Stimulated activated CD8-positive, alpha-beta memory T cell treated with anti-CD3 and anti-CD28 coated beads, Interleukin-4, amount 100 ng/mL, for 1 hour (primary cell): ENCODE results near the gene NLRC3.

Source experiments
- DNase-seq, 2 donors: peaks; one replicate each; pipeline ENCODE4 v3.0.0-alpha.2; 2020; ENCODE audit warnings: low read depth in 2 of 2, low spot score in 1 of 2

Gene NLRC3

DNA sequence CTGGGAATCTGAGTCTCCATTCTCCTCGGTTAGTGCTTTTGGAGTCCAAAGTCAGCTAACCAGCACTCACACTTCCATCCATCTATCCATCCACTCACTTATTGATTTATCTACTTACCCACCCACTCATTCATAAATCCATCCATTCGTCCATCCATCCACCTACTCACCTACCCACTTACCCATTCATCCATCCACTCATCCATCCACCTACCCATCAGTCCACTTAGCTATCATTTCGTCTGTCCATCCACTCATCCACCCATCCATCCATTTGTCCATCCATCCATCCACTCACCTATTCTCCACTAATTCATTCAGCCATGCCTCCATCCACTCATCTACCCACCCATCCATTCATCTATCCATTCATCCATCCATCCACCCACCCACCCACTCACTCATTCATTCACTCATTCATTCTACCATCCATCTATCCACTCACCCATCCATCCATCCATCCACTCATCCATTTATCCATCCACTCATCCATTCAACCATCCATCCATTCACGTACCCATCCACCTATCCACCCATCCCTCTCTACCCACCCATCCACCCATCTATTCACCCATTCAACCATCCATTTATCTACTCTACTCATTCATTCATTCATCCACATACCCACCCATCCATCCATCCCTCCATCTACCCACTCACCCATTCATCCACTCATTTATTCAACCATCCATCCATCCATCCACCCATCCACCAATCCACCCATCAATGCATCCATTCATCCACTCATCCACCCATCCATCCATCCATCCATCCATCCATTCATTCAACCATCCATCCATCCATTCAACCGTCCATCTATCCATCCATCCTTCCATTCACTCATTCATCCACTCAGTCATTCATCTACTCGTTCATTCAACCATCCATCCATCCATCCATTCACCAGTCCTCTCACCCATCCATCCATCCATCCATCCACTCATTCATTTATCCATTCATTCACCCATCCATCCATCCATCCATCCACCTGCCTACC lies 26.1 kb downstream of the NLRC3 start:
- DNase-seq, result no peak

- no peak for DNase-seq
Measured at GRCh38 chr16:3549906-3550305, 27.3 kb downstream of the NLRC3 start.

DNA sequence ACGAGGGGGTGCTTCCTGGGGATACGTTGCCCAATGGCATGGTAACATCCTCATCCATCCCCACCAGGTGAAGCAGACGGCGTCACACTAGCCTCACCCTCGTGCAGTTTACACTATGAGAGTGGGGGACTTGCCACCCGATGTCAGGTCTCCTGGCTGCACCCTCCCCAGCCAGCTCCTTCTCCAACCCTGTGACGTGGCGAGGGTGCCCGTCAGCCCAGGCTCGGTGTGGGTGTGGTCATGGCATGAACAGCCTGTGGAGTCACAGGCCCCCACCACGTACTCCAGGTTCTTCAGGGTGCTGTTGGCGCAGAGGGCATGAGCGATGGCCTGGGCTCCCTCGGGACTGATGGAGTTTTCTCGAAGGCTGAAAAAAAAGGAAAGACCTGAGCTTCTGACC lies 28.3 kb downstream of the NLRC3 start:
- no peak for DNase-seq

DNA sequence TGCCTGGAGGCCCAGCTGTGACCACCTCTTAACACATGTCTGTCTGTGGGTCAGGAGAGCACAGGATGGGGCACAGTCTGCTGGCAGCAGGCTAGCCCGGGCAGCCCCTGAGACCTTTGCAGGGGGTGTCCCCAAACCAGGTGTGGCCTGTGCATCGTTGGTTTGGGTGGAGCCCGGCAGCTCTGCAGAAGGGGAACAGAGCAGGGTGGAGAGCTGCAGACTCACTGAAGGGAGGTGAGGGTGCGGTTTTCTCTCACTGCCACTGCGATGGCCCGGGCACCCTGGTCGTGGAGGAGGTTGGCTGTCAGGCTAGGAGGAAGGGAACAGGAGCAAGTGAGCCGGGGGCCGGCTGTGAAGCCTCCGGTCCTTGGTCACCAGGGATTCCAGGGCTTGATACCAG lies 28.8 kb downstream of the NLRC3 start:
- DNase-seq, result no peak

DNA sequence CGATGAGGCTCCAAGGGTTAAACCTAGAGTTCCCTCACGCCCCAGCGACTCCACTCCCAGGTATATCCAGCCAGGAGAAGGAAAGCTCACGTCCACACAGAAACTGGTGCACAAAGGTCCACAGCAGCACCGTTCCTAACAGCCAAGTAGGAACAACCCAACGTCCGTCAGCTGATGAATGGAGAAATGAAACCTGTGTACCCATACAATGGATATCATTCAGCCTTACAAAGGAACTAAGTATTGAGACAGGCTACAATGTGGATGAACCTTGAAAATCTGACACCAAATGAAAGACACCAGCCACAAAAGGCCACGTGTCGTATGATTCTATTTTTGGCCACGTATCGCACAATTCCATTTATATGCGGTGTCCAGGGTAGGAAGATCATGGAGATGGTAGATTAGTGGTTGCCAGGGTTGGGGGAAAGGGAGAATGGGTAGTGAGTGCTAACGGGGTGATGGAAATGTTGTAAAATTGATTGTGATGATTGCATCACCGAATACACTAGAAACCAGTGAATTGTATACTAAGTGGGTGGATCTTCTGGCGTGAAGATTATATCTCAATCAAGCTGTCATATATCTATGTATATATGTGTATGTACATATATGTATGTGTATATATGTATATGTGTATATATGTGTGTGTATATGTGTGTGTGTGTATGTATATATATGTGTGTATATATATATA lies 30.1 kb downstream of the NLRC3 start:
- no peak for DNase-seq

- DNase-seq, result no peak
Measured at GRCh38 chr16:3542601-3543373, 34.4 kb downstream of the NLRC3 start.

GRCh38 chr16:3541527-3542155 lies 35.6 kb downstream of the NLRC3 start:
- no peak for DNase-seq

GRCh38 chr16:3538222-3538621 lies 39.0 kb downstream of the NLRC3 start:
- no peak for DNase-seq

GRCh38 chr16:3536851-3537250 lies 40.4 kb downstream of the NLRC3 start:
- DNase-seq, result no peak

DNA sequence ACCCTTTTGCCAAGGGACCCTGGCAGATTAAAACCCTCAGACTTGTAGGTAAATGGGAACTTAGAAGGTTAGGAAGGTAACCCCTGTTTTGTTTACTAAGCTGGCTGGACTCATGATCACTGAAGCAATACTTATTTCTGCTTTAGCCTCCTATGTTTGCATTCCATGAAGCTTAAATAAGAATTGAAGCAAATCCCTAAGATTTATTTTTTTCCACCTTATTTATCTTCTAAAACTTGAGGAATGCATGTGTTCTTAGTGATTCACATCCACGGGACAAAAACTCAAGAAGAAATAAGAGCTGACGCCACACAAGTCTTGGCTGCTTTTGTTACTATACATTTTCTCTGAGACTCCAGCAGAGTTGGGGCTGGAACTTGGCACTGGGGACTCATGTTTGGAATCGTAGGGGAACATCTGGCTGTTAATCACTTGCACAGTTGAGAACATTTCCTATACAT lies 40.9 kb downstream of the NLRC3 start:
- no peak for DNase-seq

DNA sequence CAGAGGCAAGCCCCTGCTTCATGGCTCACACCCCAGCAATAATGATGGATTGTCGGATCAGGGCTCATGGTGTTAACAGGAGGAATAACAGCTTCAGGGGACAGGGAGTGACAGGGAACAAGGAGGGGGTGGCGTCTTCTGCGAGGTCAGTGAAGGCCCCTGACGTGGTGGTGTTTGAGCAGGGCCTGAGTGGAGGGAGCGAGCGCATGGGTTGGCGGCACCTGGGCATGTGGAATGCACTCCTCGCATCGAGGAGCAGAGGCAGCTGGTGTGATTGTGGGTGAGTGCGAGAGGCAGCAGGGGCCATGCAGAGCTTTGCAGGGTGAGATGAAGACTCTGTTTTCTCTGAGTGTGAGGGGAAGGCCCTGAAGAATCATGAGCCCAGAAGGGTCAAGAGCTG lies 43.1 kb downstream of the NLRC3 start:
- no peak for DNase-seq

DNA sequence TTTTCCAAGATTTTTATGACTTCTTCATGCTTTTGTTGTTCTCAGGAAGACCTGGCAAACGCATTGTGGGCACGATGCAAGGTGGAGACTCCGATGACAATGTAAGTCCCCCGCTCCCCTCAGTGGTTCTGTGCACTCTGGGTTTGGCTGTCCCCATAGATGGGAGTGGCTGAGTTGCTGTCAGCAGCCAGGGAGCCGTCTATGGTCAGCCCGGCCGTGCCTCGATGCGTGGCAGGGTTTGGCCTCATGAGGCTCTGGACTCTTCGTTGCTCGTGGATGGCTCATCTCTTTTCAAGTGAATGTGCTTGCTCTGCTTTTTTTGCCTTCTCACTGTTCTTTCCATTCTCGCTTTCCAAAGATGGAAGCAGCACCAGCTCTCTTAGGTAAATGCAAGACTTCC lies 44.5 kb downstream of the NLRC3 start:
- DNase-seq, result no peak

DNA sequence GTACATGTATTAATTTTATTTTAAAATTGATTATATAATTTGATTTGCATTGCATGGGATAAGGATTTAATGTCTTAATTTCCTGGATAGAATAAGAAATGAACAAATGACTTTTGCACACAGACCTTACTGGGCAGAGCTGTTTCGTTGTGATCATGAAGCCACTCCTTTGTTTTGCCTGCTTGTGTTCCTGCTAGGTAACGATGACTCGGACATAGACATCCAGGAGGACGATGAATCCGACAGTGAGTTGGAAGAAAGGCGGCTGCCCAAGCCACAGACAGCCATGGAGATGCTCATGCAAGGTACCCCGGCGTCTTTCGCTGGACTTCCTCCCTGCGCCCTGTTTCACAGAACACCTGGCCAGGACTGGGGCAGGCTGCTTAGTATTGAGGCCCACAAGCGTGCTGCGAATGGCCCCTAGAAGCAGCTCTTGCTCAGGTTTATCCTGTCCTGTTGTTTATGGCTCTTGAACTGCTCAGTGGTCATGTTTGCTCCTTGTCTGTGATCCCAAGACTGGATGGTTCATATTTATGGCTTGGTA lies 46.8 kb downstream of the NLRC3 start:
- DNase-seq, result no peak

DNA sequence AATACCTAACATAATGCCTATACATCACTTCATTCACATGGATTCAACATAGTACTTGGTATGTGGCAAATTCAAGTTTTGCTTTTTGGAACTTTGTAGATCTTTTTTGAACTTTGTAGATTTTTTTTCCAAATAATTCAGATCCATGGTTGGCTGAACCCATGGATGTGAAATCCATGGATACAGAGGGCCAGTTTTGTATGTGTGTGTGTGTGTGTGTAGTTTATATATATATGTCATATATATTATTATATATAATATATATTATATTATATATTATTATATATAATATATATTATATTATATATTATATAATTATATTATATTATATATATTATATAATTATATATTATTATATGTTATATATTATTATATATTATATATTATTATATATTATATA lies 48.0 kb downstream of the NLRC3 start:
- DNase-seq, result no peak

- no peak for DNase-seq
Measured at GRCh38 chr16:3528406-3528805, 48.8 kb downstream of the NLRC3 start.

GRCh38 chr16:3527216-3527829 lies 49.9 kb downstream of the NLRC3 start:
- peak in 1 of 2 donors; percentile 21 for DNase-seq

DNA sequence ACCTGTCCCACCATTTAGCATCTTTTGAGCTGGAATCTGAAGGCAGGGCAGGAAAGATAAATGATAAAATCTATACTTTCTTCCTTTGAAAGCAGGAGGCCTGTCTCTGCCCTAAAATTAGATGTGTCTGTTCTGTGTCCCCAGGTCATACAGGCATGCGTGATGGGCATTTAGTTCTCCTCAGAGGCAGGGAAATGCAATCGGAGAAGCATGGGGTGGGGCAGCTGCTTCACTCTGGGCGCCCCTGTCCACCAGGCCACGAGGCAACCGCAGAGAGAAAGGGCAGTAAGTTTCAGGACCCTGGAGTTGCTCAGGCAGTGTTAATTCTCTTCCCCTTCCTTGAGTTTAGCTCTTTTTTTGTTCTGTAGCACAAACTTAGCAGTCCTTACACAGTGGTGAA lies 51.3 kb downstream of the NLRC3 start:
- DNase-seq, result no peak

DNA sequence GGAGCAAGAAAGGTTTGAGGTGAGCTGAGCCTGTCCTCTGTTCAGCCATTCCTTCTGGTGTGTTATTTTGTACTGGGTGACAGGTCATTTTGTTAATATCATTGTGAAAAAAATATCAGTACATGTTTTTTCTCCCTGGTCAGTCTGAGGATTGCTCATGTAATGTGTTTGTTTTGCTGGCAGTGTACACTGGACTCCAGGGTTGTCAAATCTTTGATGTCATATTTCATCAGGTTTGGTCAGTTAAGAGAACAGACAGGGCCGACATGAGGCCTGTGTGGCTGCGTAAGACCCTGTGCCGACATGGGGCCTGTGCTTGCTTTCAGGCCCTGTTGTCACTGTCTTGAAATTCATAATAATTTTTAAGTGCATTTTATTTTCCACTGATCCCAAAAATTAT lies 53.9 kb downstream of the NLRC3 start:
- DNase-seq, result no peak

- DNase-seq, result no peak
Measured at GRCh38 chr16:3520841-3521240, 56.4 kb downstream of the NLRC3 start.

GRCh38 chr16:3520413-3520812 lies 56.8 kb downstream of the NLRC3 start:
- no peak for DNase-seq
